Neutrophil (primary cell): ENCODE results near the gene MLF2.

Experiments used
- H3K27ac ChIP-seq: fragments of 200-600 bp; sonication (generic); 2 replicates; pipeline ENCODE4 v1.5.1; 2016; ENCODE audit warnings: mild to moderate bottlenecking, moderate library complexity
- H3K27me3 ChIP-seq: fragments of 200-600 bp; sonication (generic); 2 replicates; pipeline ENCODE4 v1.6.0; 2016; ENCODE audit warnings: mild to moderate bottlenecking
- H3K36me3 ChIP-seq: fragments of 200-600 bp; sonication (generic); 2 replicates; pipeline ENCODE4 v1.5.1; 2017
- H3K4me1 ChIP-seq, 2 experiments: fragments of 200-600 bp in 1 of 2; sonication (generic) in 1 of 2; 1 replicate in 1 of 2; 2 replicates in 1 of 2; pipeline versions ENCODE4 v1.5.1 to v1.6.1; 2013 to 2016; ENCODE audit warnings: low read depth in 1 of 2, low read length in 1 of 2, mild to moderate bottlenecking in 1 of 2, moderate library complexity in 1 of 2; ENCODE audit not compliant: control insufficient read depth in 1 of 2, insufficient read depth in 1 of 2
- H3K4me3 ChIP-seq, 2 experiments: fragments of 200-600 bp in 1 of 2; sonication (generic) in 1 of 2; 1 replicate in 1 of 2; 2 replicates in 1 of 2; pipeline ENCODE4 v1.5.1; 2013 to 2016; ENCODE audit warnings: low read depth in 1 of 2, low read length in 1 of 2, mild to moderate bottlenecking in 1 of 2, moderate library complexity in 1 of 2
- H3K9me3 ChIP-seq: fragments of 200-600 bp; sonication (generic); 2 replicates; pipeline ENCODE4 v1.5.1; 2016
- TF ChIP-seq, protein P1 (sequence below): fragments of 200-600 bp; sonication (generic); IDR thresholded peaks from 2 replicates; pipeline ENCODE4 v1.5.1; 2016; ENCODE audit warnings: antibody characterized with exemption

Gene MLF2

DNA sequence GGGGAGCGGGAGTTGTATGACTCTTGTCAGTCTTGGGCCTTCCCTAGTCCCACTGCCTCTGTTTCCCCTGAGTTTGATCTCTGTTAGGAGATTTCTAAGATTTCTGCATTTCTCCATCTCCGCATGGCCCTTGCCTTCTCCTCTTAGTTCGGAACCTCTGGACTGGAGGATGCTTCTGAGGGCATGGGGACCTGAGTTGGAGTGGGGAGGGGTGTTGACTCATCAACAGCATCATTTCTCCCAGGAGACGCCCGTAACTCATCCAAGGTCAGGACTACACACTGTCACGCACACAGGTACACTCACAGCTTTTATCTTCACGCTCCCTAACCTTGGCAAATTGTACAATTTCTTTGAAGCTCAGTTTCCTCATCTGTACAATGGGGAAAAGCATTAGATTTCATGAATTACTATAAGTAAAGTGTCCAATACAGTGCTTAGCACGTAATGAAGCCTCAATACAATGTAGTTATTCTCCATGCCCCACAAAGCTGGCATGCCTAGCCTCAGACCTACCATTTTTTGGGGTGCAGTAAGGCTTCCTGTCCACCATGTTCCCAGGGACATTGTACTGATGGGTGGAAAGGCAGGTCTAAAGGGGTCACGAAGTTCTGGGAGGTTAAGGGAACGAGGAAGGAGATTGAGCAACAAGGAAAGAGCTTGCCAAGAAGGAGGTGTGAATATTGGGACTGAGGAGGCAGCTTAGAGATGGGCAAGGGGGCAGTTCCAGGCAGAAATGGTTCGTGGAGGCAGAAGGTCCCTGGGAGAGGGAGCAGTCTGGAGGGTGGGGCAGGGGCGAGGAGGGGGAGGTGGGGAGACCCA, 18.8 kb upstream of the MLF2 start:
- no peak overlapping the region for H3K4me3 ChIP-seq
- no peaks in the 10 kb centered on the region for H3K9me3 ChIP-seq
- peaks cover 7 to 20% of the 10 kb centered on the region in 2 experiments for H3K4me1 ChIP-seq
- no peak overlapping the region for H3K27ac ChIP-seq
- H3K36me3 ChIP-seq = no peaks in the 10 kb centered on the region
- TF ChIP-seq, protein P1, sequence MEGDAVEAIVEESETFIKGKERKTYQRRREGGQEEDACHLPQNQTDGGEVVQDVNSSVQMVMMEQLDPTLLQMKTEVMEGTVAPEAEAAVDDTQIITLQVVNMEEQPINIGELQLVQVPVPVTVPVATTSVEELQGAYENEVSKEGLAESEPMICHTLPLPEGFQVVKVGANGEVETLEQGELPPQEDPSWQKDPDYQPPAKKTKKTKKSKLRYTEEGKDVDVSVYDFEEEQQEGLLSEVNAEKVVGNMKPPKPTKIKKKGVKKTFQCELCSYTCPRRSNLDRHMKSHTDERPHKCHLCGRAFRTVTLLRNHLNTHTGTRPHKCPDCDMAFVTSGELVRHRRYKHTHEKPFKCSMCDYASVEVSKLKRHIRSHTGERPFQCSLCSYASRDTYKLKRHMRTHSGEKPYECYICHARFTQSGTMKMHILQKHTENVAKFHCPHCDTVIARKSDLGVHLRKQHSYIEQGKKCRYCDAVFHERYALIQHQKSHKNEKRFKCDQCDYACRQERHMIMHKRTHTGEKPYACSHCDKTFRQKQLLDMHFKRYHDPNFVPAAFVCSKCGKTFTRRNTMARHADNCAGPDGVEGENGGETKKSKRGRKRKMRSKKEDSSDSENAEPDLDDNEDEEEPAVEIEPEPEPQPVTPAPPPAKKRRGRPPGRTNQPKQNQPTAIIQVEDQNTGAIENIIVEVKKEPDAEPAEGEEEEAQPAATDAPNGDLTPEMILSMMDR = no peak
- peaks cover 98% of the 10 kb centered on the region for H3K27me3 ChIP-seq

DNA sequence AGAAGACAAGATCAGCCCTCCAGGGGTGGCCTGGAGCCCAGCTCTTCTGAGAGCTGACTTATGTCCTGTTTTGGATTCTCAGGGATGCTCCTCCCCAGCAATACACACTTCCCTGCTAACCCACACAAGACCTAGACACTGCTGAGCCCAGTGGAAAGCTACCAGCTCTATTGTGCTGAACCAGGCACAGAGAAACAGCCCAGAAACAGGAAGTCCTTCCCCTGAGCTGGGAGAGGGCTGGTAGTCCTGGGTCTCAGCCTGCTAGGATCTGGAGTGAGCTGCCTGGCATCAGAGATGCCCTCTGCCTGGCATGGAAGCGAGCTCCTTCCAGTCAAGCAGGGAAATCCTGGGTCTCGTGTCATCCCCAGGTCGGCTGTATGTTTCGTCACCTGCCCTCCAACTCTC, 18.2 kb upstream of the MLF2 start:
- Histone ChIP-seq H3K9me3 (no peaks in the 10 kb centered on the region), H3K4me3 (no peak overlapping the region), H3K27ac (no peak overlapping the region), H3K4me1 (peaks cover 7 to 21% of the 10 kb centered on the region in 2 experiments), H3K36me3 (no peaks in the 10 kb centered on the region), H3K27me3 (peaks cover 93% of the 10 kb centered on the region)
- TF ChIP-seq, protein P1 = no peak

DNA sequence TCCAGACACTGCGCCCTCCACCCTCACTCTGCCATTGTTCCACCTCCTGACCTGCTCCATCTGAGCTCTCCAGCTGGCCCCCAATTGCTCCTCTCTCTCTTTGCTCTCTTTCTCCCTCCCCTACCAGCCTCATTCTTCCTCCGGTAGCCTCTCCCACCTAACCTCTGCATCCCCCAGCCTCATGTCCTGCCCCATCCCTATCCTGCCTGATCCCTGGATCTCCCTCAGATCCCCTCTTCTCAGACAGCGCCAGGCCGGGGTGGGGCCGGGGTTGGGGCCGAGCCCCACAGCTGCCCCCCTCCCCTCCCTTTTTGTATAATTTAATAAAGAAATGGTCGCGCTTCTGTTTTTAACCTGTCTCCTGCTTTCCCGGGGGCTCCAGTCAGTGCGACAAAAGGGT, 17.7 kb upstream of the MLF2 start:
- Histone ChIP-seq H3K27ac (no peak overlapping the region), H3K27me3 (peaks cover 93% of the 10 kb centered on the region), H3K4me3 (no peak overlapping the region), H3K4me1 (peaks cover 11 to 26% of the 10 kb centered on the region in 2 experiments), H3K9me3 (no peaks in the 10 kb centered on the region), H3K36me3 (no peaks in the 10 kb centered on the region)
- TF ChIP-seq, protein P1 = no peak

DNA sequence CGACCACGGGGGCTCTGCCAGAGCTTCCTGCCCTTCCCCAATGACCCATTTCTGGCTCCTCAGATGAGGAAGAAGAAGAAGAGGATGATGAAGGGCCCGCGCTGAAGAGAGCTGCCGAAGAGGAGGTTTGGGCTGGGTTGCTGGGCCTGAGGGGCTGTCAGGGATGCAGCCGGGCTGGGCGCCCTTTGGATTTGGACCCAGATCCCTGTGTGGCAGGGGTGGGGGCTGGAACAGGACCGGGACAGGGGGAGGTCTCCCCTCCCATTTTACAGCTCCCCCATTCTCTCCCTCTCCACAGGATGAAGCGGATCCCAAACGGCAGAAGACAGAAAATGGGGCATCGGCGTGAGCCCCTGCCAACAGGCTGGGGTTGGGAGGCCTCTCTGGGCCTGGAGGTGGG, 17.2 kb upstream of the MLF2 start:
- H3K4me3 ChIP-seq = no peak overlapping the region
- no peaks in the 10 kb centered on the region for H3K9me3 ChIP-seq
- H3K4me1 ChIP-seq = peaks cover 16 to 31% of the 10 kb centered on the region in 2 experiments
- peaks cover 93% of the 10 kb centered on the region for H3K27me3 ChIP-seq
- no peaks in the 10 kb centered on the region for H3K36me3 ChIP-seq
- H3K27ac ChIP-seq = no peak overlapping the region
- TF ChIP-seq, protein P1 = no peak

DNA sequence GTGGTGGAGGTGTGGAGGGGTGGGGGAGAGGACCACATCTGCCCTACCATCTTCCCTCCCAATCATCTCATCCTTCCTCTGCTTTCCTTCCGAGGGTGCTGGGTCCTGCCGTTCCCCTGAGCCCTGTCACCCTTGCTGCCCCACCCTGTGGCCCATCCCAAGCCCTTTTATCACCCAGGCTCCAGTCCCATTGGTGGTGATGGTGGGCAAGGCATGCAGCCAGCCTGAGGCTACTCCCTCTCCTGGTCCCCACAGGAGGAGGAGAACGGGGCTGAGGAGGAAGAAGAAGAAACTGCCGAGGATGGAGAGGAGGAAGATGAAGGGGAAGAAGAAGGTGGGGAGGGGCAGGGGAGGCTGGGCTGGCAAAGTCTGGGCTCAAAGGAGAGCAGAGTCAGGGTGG, 16.7 kb upstream of the MLF2 start:
- H3K27ac ChIP-seq = no peak overlapping the region
- H3K36me3 ChIP-seq = no peaks in the 10 kb centered on the region
- no peak overlapping the region for H3K4me3 ChIP-seq
- H3K27me3 ChIP-seq = peaks cover 93% of the 10 kb centered on the region
- H3K9me3 ChIP-seq = no peaks in the 10 kb centered on the region
- TF ChIP-seq, protein P1 = no peak
- H3K4me1 ChIP-seq = peaks cover 20 to 34% of the 10 kb centered on the region in 2 experiments
